H9 (cell line): Measurements from ENCODE around the gene LRCH4. TPM values are rescaled to one million over a fixed set of nuclear protein-coding genes. Genes with fewer than 3 reads are reported as not detected.
"Not testable (repeated sequence)": the region's sequence is repeated elsewhere in the genome, so short reads cannot be mapped to it uniquely, and the experiment has no call there.

Source experiments
- DNase-seq: peaks from one replicate; pipeline ENCODE4 v3.0.0-alpha.2; 2017
- H2AFZ ChIP-seq: one replicate; pipeline ENCODE4 v1.6.1; 2013; ENCODE audit warnings: mild to moderate bottlenecking, low read length, control low read depth, moderate library complexity
- H2AK5ac ChIP-seq: 2 replicates; pipeline ENCODE4 v1.6.1; 2013; ENCODE audit warnings: low read length, control low read depth, mixed read lengths; ENCODE audit not compliant: insufficient read length
- H2BK120ac ChIP-seq: one replicate; pipeline ENCODE4 v1.6.1; 2013; ENCODE audit warnings: low read depth, mild to moderate bottlenecking, low read length, control low read depth, inconsistent platforms; ENCODE audit not compliant: poor library complexity, severe bottlenecking
- H2BK12ac ChIP-seq: 2 replicates; pipeline ENCODE4 v1.6.1; 2013; ENCODE audit warnings: low read length, control low read depth, mixed read lengths, low read depth; ENCODE audit not compliant: insufficient read length
- H2BK15ac ChIP-seq: 2 replicates; pipeline ENCODE4 v1.6.1; 2013; ENCODE audit warnings: low read depth, low read length, control low read depth
- H2BK20ac ChIP-seq: one replicate; pipeline ENCODE4 v1.6.1; 2013; ENCODE audit warnings: low read depth, mild to moderate bottlenecking, low read length, control low read depth, inconsistent platforms; ENCODE audit not compliant: poor library complexity, severe bottlenecking
- H2BK5ac ChIP-seq: 2 replicates; pipeline ENCODE4 v1.6.1; 2013; ENCODE audit warnings: low read length, control low read depth, mixed read lengths; ENCODE audit not compliant: insufficient read length
- H3K14ac ChIP-seq: 2 replicates; pipeline ENCODE4 v1.6.1; 2013; ENCODE audit warnings: low read length, control low read depth; ENCODE audit not compliant: insufficient read depth
- H3K18ac ChIP-seq: 2 replicates; pipeline ENCODE4 v1.6.1; 2013; ENCODE audit warnings: low read depth, mild to moderate bottlenecking, mixed read lengths, low read length, control low read depth; ENCODE audit not compliant: insufficient read length
- H3K23ac ChIP-seq: 2 replicates; pipeline ENCODE4 v1.6.1; 2013; ENCODE audit warnings: low read length, control low read depth, mixed read lengths, low read depth; ENCODE audit not compliant: insufficient read length
- H3K23me2 ChIP-seq: 2 replicates; pipeline ENCODE4 v1.6.1; 2013; ENCODE audit warnings: low read depth, mild to moderate bottlenecking, mixed read lengths, low read length, control low read depth; ENCODE audit not compliant: insufficient read length, poor library complexity, severe bottlenecking
- H3K27ac ChIP-seq: 2 replicates; pipeline ENCODE4 v1.5.1; 2013; ENCODE audit warnings: low read length, control low read depth, mixed read lengths, low read depth; ENCODE audit not compliant: insufficient read length
- H3K27me3 ChIP-seq: 2 replicates; pipeline ENCODE4 v1.6.1; 2013; ENCODE audit warnings: low read length, control low read depth, inconsistent platforms; ENCODE audit not compliant: insufficient read depth
- H3K4ac ChIP-seq: 2 replicates; pipeline ENCODE4 v1.6.1; 2013; ENCODE audit warnings: low read depth, mild to moderate bottlenecking, control low read depth, inconsistent platforms, low read length, moderate library complexity
- H3K4me1 ChIP-seq: 2 replicates; pipeline ENCODE4 v1.6.1; 2013; ENCODE audit warnings: low read length, control low read depth, inconsistent platforms; ENCODE audit not compliant: insufficient read depth
- H3K4me2 ChIP-seq: 2 replicates; pipeline ENCODE4 v1.6.1; 2013; ENCODE audit warnings: low read length, control low read depth, mixed read lengths; ENCODE audit not compliant: insufficient read length, insufficient read depth
- H3K56ac ChIP-seq: 2 replicates; pipeline ENCODE4 v1.6.1; 2013; ENCODE audit warnings: low read depth, mild to moderate bottlenecking, mixed read lengths, low read length, control low read depth; ENCODE audit not compliant: insufficient read length
- H3K79me1 ChIP-seq: 2 replicates; pipeline ENCODE4 v1.6.1; 2013; ENCODE audit warnings: low read depth, mild to moderate bottlenecking, moderate library complexity, low read length, control low read depth, inconsistent platforms; ENCODE audit not compliant: insufficient read depth, poor library complexity, severe bottlenecking
- H3K79me2 ChIP-seq: 2 replicates; pipeline ENCODE4 v1.6.1; 2013; ENCODE audit warnings: low read length, control low read depth, inconsistent platforms; ENCODE audit not compliant: insufficient read depth
- H3K9ac ChIP-seq: 2 replicates; pipeline ENCODE4 v1.6.1; 2013; ENCODE audit warnings: low read length, control low read depth, mixed read lengths; ENCODE audit not compliant: insufficient read length; ENCODE audit errors: extremely low read depth
- H3K9me3 ChIP-seq: one replicate; pipeline ENCODE4 v1.6.1; 2013; ENCODE audit warnings: low read depth, low read length, inconsistent platforms; ENCODE audit not compliant: control insufficient read depth
- H3T11ph ChIP-seq: one replicate; pipeline ENCODE4 v1.6.1; 2013; ENCODE audit warnings: mild to moderate bottlenecking, low read length, control low read depth, inconsistent platforms
- H4K20me1 ChIP-seq: one replicate; pipeline ENCODE4 v1.6.1; 2013; ENCODE audit not compliant: control insufficient read depth, insufficient read length, insufficient read depth
- H4K5ac ChIP-seq: 2 replicates; pipeline ENCODE4 v1.6.1; 2013; ENCODE audit warnings: low read depth, mild to moderate bottlenecking, mixed read lengths, low read length, control low read depth; ENCODE audit not compliant: insufficient read length
- H4K8ac ChIP-seq: replicated peaks from 2 replicates; pipeline ENCODE4 v1.6.1; 2013; ENCODE audit warnings: low read length, control low read depth, mixed read lengths, low read depth; ENCODE audit not compliant: insufficient read length
- H4K91ac ChIP-seq: 2 replicates; pipeline ENCODE4 v1.6.1; 2013; ENCODE audit warnings: low read depth, mild to moderate bottlenecking, moderate library complexity, mixed read lengths, low read length, control low read depth; ENCODE audit not compliant: insufficient read length
- H3K27ac Mint-ChIP-seq, 3 experiments: 2 replicates in 2 of 3; 3 replicates in 1 of 3; pipeline ENCODE4 v1.8.0; 2020 to 2021; ENCODE audit warnings: mixed read lengths in 3 of 3, mild to moderate bottlenecking in 1 of 3, moderate library complexity in 1 of 3
- H3K27me3 Mint-ChIP-seq: 2 replicates; pipeline ENCODE4 v1.8.0; 2021; ENCODE audit warnings: low read depth, mild to moderate bottlenecking, moderate library complexity, mixed read lengths
- H3K36me3 Mint-ChIP-seq, 3 experiments: 2 replicates in 2 of 3; 3 replicates in 1 of 3; pipeline ENCODE4 v1.8.0; 2020 to 2021; ENCODE audit warnings: low read depth in 3 of 3, mixed read lengths in 3 of 3; ENCODE audit not compliant: insufficient read depth in 1 of 3
- H3K4me1 Mint-ChIP-seq, 2 experiments: 2 replicates each; pipeline ENCODE4 v1.8.0; 2020; ENCODE audit warnings: mixed read lengths in 2 of 2
- H3K4me3 Mint-ChIP-seq, 2 experiments: 2 replicates in 1 of 2; 3 replicates in 1 of 2; pipeline ENCODE4 v1.8.0; 2020 to 2021; ENCODE audit warnings: mild to moderate bottlenecking in 2 of 2, mixed read lengths in 2 of 2, moderate library complexity in 1 of 2
- H3K9me3 Mint-ChIP-seq, 2 experiments: 2 replicates in 1 of 2; 3 replicates in 1 of 2; pipeline ENCODE4 v1.8.0; 2020; ENCODE audit warnings: mild to moderate bottlenecking in 2 of 2, mixed read lengths in 2 of 2, moderate library complexity in 1 of 2
- CTCF ChIP-seq: fragments of 200-600 bp; sonication (generic); conservative IDR thresholded peaks from 3 replicates; pipeline ENCODE4 v1.8.0; 2021; ENCODE audit warnings: antibody characterized with exemption, mild to moderate bottlenecking
- WGBS: extraction: QIAGEN DNeasy Blood & Tissue Kit; methylation state at CpG from one replicate; pipeline ENCODE4 v1.1.7; 2013; ENCODE audit warnings: missing lambda C conversion rate, low lambda C conversion rate, mixed read lengths; ENCODE audit not compliant: insufficient read length; ENCODE audit errors: extremely low coverage; 5-methylcytosine and 5-hydroxymethylcytosine counted together
- total RNA-seq: library from RNA; stranded (reverse); gene quantifications from 2 replicates; pipeline ENCODE4 v1.2.1, GENCODE V29; 2021

LRCH4 gene
- total RNA-seq, 1 experiment from 2014 or later: 39.1 TPM

GRCh38 chr7:100532165-100533022, 53.5 kb downstream of the LRCH4 start:
- Histone ChIP-seq H4K20me1 (no peaks in the 10 kb centered on the region), H4K91ac (no peak overlapping the region), H3K4me2 (no peak overlapping the region), H3K18ac (no peak overlapping the region), H2BK5ac (no peak overlapping the region), H2AFZ (no peak overlapping the region), H2AK5ac (no peak overlapping the region), H3K56ac (no peak overlapping the region), H3K9me3 (no peaks in the 10 kb centered on the region), H3K23ac (no peak overlapping the region), H3K4me1 (no peaks in the 10 kb centered on the region), H3K4ac (no peak overlapping the region), H2BK12ac (no peak overlapping the region), H2BK120ac (no peak overlapping the region), H2BK20ac (no peak overlapping the region), H3T11ph (no peak overlapping the region), H4K5ac (no peak overlapping the region), H3K9ac (no peak overlapping the region), H3K23me2 (no peaks in the 10 kb centered on the region), H3K79me2 (no peaks in the 10 kb centered on the region), H3K27me3 (no peaks in the 10 kb centered on the region), H4K8ac (no peak overlapping the region), H3K27ac (no peak overlapping the region), H3K14ac (no peak overlapping the region), H3K79me1 (no peaks in the 10 kb centered on the region), H2BK15ac (no peak overlapping the region)
- Mint-ChIP-seq H3K9me3 (no peaks in the 10 kb centered on the region), H3K36me3 (no peaks in the 10 kb centered on the region), H3K4me1 (no peaks in the 10 kb centered on the region), H3K27ac (no peak overlapping the region; a peak in 1 of 7 replicates), H3K4me3 (no peak overlapping the region), H3K27me3 (peaks cover 7% of the 10 kb centered on the region)
- TF ChIP-seq CTCF: no peak
- WGBS: no CpG with 5 or more reads among the region's 14 CpGs
- DNase-seq: no peak

GRCh38 chr7:100528108-100528866, 57.6 kb downstream of the LRCH4 start:
- H3K14ac ChIP-seq, H3T11ph ChIP-seq, H2BK5ac ChIP-seq, H3K23me2 ChIP-seq, H3K4me3 Mint-ChIP-seq, H3K4me1 Mint-ChIP-seq, H3K56ac ChIP-seq, H3K27me3 ChIP-seq, H4K91ac ChIP-seq, H3K18ac ChIP-seq, H4K20me1 ChIP-seq, H3K27ac ChIP-seq, H3K4me2 ChIP-seq, H3K9ac ChIP-seq, DNase-seq, H2BK20ac ChIP-seq, H3K23ac ChIP-seq, H3K4ac ChIP-seq, H3K79me1 ChIP-seq, H3K79me2 ChIP-seq, H4K8ac ChIP-seq, H3K4me1 ChIP-seq, H3K9me3 ChIP-seq, H4K5ac ChIP-seq, H2AK5ac ChIP-seq, H2BK12ac ChIP-seq, H2BK15ac ChIP-seq, H3K27me3 Mint-ChIP-seq, H2AFZ ChIP-seq, H3K36me3 Mint-ChIP-seq, H3K27ac Mint-ChIP-seq, H2BK120ac ChIP-seq: not testable (repeated sequence)
- peaks cover 10 to 13% of the 10 kb centered on the region in 2 experiments for H3K9me3 Mint-ChIP-seq
- no CpG with 5 or more reads among the region's 12 CpGs for WGBS
